Dendritic cell treated with granulocyte-macrophage colony-stimulating factor and Interleukin-4, amounts not matched to agents 40 ng/mL and 50 ng/mL, for 4 days (primary cell): ENCODE data around the gene FBLN1.
"Not testable (repeated sequence)": the region's sequence is repeated elsewhere in the genome, so short reads cannot be mapped to it uniquely, and the experiment has no call there.

Experiments
- H3K27ac Mint-ChIP-seq: one replicate; pipeline ENCODE4 v1.8.0; 2022; ENCODE audit warnings: mild to moderate bottlenecking, mixed read lengths
- H3K27me3 Mint-ChIP-seq: one replicate; pipeline ENCODE4 v1.8.0; 2022; ENCODE audit warnings: mild to moderate bottlenecking, mixed read lengths
- H3K36me3 Mint-ChIP-seq: one replicate; pipeline ENCODE4 v1.8.0; 2022; ENCODE audit warnings: low read depth, mixed read lengths
- H3K4me1 Mint-ChIP-seq: one replicate; pipeline ENCODE4 v1.8.0; 2022; ENCODE audit warnings: low read depth, mixed read lengths
- H3K4me3 Mint-ChIP-seq: one replicate; pipeline ENCODE4 v1.8.0; 2022; ENCODE audit warnings: mild to moderate bottlenecking, moderate library complexity, mixed read lengths
- H3K9me3 Mint-ChIP-seq: one replicate; pipeline ENCODE4 v1.8.0; 2022; ENCODE audit warnings: mixed read lengths
- intact Hi-C: fragments of 100-400 bp; cut with micrococcal nuclease; formaldehyde crosslinking; loops from one replicate; pipeline ENCODE4 v1.15.0; 2022

FBLN1 gene, protein sequence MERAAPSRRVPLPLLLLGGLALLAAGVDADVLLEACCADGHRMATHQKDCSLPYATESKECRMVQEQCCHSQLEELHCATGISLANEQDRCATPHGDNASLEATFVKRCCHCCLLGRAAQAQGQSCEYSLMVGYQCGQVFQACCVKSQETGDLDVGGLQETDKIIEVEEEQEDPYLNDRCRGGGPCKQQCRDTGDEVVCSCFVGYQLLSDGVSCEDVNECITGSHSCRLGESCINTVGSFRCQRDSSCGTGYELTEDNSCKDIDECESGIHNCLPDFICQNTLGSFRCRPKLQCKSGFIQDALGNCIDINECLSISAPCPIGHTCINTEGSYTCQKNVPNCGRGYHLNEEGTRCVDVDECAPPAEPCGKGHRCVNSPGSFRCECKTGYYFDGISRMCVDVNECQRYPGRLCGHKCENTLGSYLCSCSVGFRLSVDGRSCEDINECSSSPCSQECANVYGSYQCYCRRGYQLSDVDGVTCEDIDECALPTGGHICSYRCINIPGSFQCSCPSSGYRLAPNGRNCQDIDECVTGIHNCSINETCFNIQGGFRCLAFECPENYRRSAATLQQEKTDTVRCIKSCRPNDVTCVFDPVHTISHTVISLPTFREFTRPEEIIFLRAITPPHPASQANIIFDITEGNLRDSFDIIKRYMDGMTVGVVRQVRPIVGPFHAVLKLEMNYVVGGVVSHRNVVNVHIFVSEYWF

DNA sequence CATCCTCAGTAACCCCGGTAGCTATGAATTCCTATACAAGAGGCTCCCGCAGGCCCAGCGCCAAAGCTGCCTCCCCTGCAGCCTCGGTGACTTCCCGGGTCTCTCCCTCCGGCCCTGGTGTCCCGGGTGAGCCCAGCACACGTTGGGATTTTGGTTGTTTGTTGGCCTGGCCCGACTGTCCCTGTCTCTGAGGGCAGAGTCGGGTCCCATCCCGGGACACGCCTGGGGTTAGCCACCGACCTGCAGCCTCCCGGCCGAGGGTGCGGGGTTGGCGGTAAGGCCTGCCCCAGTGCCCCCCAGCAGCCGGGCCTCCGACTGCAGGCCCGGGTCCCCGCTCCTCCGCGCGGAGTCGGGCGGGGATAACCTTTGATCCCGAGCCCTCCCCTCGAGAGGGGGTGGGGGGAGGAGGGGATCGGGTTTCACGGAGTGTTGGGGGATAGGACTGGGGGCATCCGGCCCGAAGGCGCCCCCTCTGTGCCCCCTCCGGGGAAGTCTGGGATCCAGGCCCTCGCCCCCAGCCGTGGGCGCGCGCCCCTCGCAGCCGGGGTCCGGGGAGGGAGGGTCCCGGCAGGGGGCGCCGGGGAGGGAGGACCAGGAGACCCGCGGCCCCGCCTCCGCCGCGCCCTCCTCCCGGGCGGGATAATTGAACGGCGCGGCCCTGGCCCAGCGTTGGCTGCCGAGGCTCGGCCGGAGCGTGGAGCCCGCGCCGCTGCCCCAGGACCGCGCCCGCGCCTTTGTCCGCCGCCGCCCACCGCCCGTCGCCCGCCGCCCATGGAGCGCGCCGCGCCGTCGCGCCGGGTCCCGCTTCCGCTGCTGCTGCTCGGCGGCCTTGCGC, at the start of gene FBLN1:
FBLN1 (plus strand) TSS at position 669 of the 835 bp plus-strand sequence; CDS start at position 772, 103 bp downstream.
- Mint-ChIP-seq H3K4me3 (no peak within 1 kb of the TSS), H3K27me3 (peaks cover 72% of the 10 kb centered on the region), H3K36me3 (no peaks in the 10 kb centered on the region), H3K9me3 (no peaks in the 10 kb centered on the region), H3K4me1 (peaks cover 19% of the 10 kb centered on the region), H3K27ac (no peak within 1 kb of the TSS)
- intact Hi-C loops, result no loop called here

DNA sequence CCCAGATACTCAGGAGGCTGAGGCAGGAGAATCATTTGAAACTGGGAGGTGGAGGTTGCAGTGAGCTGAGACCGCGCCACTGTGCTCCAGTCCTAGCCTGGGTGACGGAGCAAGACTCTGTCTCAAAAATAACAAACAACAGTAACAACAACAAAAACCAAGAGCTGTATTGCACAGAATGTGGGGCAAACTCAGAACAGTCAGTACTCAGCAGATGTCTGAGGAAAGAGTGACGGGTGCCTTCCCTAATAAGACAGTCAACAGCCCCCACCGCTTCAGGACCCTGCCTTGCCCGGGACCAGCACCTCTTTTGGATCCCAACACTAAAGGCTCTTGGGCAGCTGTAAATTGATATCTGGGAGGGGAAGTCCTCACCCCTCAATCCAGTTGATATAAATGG, 48.9 kb upstream of the FBLN1 start:
- Mint-ChIP-seq H3K9me3 (no peaks in the 10 kb centered on the region), H3K36me3 (no peaks in the 10 kb centered on the region), H3K4me1 (no peaks in the 10 kb centered on the region), H3K27me3 (peaks cover 23% of the 10 kb centered on the region), H3K27ac (no peak overlapping the region), H3K4me3 (no peak overlapping the region)
- intact Hi-C loops, result no loop called here

DNA sequence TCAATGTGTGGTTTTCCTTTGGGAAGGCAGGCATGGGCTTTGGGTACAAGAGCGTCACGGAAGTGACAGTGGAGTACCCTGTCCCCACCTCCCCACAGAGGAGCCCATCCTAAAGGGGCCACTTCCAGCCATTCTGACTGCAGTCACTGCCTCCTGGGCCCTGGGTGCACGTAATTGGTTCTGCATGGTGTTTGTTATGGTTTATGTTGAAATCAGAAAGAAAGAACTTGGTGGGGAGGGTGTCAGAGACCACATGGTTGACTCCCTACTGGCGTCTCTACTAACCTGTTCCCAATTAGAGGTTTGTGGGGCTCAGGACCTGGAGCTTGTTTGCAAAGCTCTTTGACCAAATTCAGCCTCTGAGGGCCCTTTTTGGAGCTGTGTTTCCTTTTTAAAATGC, 48.4 kb upstream of the FBLN1 start:
- Mint-ChIP-seq H3K27ac (no peak overlapping the region), H3K4me1 (no peaks in the 10 kb centered on the region), H3K4me3 (no peak overlapping the region), H3K36me3 (no peaks in the 10 kb centered on the region), H3K9me3 (no peaks in the 10 kb centered on the region), H3K27me3 (peaks cover 23% of the 10 kb centered on the region)
- intact Hi-C loops, result no loop called here

DNA sequence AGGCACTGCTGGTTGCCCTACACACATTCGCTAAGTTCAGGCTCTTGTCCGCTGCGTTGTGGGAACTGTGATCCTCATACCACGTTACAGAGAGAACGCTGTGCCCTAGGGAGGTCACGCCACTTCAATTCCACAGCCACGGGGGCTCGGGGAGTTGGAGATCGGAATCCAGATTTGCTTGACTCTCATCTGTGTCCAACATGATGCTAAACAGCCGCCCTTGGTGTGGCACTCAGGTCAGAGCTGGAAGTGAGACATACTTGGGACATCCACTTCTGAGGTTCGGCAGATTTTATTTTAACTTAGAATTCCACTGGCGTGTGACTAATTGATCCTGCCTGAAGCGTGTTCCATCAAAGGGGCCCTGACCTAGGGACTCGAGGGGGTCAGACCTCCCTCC, 47.5 kb upstream of the FBLN1 start:
- no peaks in the 10 kb centered on the region for H3K9me3 Mint-ChIP-seq
- H3K4me3 Mint-ChIP-seq, result no peak overlapping the region
- peaks cover 22% of the 10 kb centered on the region for H3K27me3 Mint-ChIP-seq
- intact Hi-C loops, result no loop called here
- no peaks in the 10 kb centered on the region for H3K36me3 Mint-ChIP-seq
- no peaks in the 10 kb centered on the region for H3K4me1 Mint-ChIP-seq
- no peak overlapping the region for H3K27ac Mint-ChIP-seq

DNA sequence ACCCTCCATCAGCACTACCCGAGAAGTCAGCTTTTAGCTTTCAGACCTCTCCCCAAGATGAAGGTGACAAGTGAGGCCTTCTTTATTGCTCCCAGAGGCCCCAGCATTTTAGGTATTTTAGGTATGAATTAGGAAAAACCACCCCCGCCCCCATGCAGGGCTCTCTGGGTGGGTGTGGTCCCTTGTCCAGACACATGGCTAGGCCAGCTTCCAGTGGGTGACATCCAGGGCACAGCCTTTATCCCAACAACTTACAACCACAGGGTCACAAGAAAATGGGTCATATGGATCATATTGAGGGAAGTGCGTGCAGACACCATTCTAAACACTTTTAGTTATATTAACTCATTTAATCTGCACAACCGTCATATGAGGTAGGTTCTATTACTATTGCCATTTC, 47.1 kb upstream of the FBLN1 start:
- H3K36me3 Mint-ChIP-seq, result no peaks in the 10 kb centered on the region
- H3K9me3 Mint-ChIP-seq, result no peaks in the 10 kb centered on the region
- no peak overlapping the region for H3K27ac Mint-ChIP-seq
- no peaks in the 10 kb centered on the region for H3K4me1 Mint-ChIP-seq
- H3K27me3 Mint-ChIP-seq, result peaks cover 22% of the 10 kb centered on the region
- H3K4me3 Mint-ChIP-seq, result no peak overlapping the region
- intact Hi-C loops, result no loop called here

DNA sequence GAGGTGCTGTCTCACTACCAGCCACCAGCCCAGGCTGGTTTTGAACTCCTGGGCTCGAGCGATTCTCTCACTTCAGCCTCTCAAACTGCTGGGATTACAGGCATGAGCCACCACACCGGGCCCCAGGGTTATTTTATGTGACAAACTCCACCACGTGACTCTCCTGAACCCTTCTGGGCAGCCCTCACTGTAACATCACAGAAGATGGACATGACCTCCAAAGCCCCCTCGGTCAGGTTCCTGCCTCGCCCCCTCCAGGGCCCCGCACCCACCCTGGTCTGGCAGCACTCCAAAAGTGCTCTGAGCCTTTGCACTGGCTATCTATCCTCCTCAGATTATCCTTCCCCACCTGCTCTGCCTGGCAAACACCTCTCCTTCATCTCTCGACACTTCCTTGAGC, 45.9 kb upstream of the FBLN1 start:
- H3K27me3 Mint-ChIP-seq, result peaks cover 22% of the 10 kb centered on the region
- H3K36me3 Mint-ChIP-seq, result no peaks in the 10 kb centered on the region
- H3K4me3 Mint-ChIP-seq, result no peak overlapping the region
- intact Hi-C loops, result no loop called here
- H3K9me3 Mint-ChIP-seq, result no peaks in the 10 kb centered on the region
- H3K27ac Mint-ChIP-seq, result no peak overlapping the region
- H3K4me1 Mint-ChIP-seq, result no peaks in the 10 kb centered on the region

DNA sequence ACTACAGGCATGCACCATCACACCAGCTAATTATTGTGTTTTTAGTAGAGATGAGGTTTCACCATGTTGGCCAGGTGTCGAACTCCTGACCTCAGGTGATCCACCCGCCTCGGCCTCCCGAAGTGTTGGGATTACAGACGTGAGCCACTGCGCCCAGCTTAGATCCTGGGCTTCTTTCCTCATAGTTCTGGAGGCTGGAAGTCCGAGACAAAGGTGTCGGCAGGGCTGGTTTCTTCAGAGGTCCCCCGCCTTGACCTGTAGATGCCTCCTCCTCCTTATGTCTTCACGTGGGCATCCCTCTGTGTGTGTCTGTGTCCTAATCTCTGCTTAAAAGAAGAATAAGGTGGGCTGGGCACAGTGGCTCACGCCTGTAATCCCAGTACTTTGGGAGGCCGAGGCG, 44.2 kb upstream of the FBLN1 start:
- Mint-ChIP-seq H3K27me3 (peaks cover 12% of the 10 kb centered on the region), H3K4me1 (no peaks in the 10 kb centered on the region), H3K36me3 (no peaks in the 10 kb centered on the region), H3K4me3 (no peak overlapping the region), H3K9me3 (no peaks in the 10 kb centered on the region), H3K27ac (no peak overlapping the region)
- intact Hi-C loops, result no loop called here

DNA sequence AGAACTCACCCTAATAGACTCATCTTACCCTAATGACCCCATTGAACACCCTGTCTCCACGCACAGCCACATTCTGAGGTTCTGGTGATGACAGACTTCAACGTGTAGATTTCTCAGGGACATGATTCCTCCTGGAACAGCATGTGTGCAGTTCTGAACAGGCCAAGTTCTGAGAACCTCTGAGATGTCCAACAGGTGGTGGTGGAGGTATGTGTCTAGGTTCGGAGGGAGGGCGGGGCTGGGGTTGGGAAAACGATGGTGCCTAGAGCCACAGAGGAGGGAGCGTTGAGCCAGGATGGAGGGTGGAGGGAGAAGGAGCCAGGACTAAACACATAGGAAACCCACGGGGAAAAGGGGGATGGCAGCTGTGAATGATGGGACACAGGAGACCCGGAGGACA, 43.4 kb upstream of the FBLN1 start:
- no peaks in the 10 kb centered on the region for H3K36me3 Mint-ChIP-seq
- H3K27me3 Mint-ChIP-seq, result peaks cover 8% of the 10 kb centered on the region
- H3K4me3 Mint-ChIP-seq, result no peak overlapping the region
- no peaks in the 10 kb centered on the region for H3K4me1 Mint-ChIP-seq
- intact Hi-C loops, result no loop called here
- no peak overlapping the region for H3K27ac Mint-ChIP-seq
- no peaks in the 10 kb centered on the region for H3K9me3 Mint-ChIP-seq

DNA sequence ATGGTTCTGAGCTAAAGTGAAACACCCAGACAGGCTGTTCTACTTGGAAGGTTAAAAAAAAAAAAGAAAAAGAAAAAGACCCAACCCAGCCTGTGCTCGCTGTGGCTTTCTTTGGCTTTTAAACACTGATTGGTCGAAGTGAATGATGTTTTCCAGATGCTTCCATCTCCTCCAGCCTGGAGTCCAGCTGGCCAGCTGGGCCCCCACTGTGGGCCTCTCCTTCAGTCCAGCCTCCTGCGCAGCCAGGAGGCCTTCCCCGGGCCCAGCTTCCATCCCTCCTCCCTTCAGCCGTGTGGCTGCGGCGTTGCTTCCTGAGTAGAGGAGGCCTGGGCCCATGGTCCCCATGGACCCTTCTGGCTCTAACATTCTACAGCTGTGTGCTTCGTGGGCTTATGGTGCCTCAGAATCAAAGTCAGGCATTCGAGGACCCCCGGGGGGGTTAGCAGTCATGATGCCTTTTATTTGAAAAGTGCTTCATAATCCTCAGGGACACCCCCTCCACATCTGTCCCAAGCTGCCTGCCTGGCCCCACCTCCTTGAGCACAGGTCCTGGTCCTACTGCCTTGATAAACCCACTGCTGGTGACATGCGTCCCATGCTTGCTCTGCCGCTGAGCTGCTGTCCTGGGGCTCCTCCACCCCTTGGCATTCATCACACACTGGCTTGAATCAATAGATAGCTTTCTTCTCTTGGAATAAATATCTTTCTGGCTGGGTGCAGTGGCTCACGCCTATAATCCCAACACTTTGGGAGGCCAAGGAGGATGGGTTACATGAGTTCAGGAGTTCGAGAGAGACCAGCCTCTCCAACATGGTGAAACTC, 42.2 kb upstream of the FBLN1 start:
- Mint-ChIP-seq H3K9me3 (no peaks in the 10 kb centered on the region), H3K27me3 (peaks cover 9% of the 10 kb centered on the region), H3K4me3 (no peak overlapping the region), H3K36me3 (no peaks in the 10 kb centered on the region), H3K4me1 (no peaks in the 10 kb centered on the region), H3K27ac (no peak overlapping the region)
- intact Hi-C loops, result no loop called here

DNA sequence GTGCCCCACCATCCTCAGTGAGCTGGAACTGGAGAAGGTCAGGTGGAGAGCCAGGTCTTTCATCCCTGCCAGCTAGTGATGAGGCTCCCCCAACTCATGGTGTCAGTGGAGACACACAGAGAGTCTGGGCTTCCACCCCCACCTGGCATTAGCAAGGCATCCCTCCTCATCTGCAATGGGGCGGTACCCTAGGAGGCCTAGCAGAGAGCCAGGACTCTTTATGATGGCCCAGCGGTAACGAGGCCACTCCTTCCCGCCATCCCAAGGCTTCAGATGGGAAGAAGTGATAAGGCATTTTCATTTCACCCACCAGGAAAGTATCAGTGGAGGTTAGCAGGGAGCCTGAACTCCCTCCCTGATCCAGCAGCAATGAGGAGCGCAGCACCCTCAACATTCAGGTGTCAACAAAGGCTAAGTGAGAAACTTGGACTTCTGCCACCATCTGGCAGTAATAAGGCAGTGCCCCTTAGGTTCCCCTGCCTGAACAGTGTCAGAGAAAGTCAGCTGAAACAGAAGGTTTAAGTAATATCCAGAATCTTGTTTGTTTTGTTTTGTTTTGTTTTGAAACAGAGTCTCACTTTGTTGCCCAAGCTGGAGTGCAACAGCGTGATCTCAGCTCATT, 40.5 kb upstream of the FBLN1 start:
- Mint-ChIP-seq H3K4me3 (no peak overlapping the region), H3K27ac (no peak overlapping the region), H3K27me3 (peaks cover 12% of the 10 kb centered on the region), H3K4me1 (no peaks in the 10 kb centered on the region), H3K9me3 (no peaks in the 10 kb centered on the region), H3K36me3 (no peaks in the 10 kb centered on the region)
- intact Hi-C loops, result no loop called here

DNA sequence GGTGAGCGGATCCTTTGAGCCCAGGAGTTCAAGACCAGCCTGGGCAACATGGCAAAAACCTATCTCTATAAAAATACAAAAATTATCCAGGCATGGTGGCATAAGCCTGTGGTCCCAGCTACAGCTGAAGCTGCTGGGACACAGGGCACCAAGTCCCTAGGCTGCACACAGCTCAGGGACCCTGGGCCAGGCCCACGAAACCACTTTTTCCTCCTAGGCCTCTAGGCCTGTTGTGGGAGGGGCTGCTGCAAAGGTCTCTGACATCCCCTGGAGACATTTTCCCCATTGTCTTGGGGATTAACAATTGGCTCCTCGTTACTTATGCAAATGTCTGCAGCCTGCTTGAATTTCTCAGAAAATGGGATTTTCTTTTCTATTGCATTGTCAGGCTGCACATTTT, 39.0 kb upstream of the FBLN1 start:
- H3K27me3 Mint-ChIP-seq, result peaks cover 13% of the 10 kb centered on the region
- H3K9me3 Mint-ChIP-seq, H3K36me3 Mint-ChIP-seq: not testable (repeated sequence)

DNA sequence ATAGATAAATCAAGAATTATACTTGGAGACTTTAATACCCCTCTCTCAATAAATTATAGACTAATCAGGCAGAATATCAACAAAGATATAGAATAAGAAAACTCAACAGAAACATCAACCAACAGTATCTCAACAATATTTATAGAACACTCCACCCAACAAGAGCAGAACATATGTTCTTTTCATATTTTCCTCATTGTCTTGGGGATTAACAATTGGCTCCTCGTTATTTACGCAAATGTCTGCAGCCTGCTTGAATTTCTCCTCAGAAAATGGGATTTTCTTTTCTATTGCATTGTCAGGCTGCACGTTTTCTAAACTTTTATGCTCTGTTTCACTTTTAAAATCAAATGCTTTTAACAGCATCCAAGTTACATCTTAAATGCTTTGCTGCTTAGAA, 37.0 kb upstream of the FBLN1 start:
- H3K4me3 Mint-ChIP-seq, result no peak overlapping the region
- peaks cover 13% of the 10 kb centered on the region for H3K27me3 Mint-ChIP-seq
- H3K9me3 Mint-ChIP-seq, result no peaks in the 10 kb centered on the region
- intact Hi-C loops, result no loop called here
- H3K4me1 Mint-ChIP-seq, result no peaks in the 10 kb centered on the region
- H3K36me3 Mint-ChIP-seq, result no peaks in the 10 kb centered on the region
- no peak overlapping the region for H3K27ac Mint-ChIP-seq

More for the DNA sequence above, 39.0 kb upstream of the FBLN1 start:
- H3K4me3 Mint-ChIP-seq, intact Hi-C loops, H3K4me1 Mint-ChIP-seq, H3K27ac Mint-ChIP-seq: not testable (repeated sequence)

DNA sequence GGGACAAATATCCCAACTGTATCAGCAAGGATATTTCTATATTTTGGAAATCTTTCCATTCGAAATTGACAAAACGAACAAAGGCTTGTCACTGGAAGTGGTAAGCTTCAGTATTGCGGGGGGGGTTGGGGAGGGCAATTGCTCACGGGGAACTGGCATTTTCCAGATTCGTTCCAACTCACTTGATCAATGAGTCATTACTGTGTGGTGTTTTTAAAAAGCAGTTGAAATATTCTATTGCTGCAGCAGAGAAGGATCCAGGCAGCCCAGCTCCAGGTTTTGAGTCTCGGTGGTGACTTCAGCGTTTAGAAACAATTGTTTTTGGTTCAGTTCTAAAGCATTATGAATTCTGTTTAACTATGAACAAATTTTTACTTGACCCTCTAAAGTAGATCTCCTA, 33.8 kb upstream of the FBLN1 start:
- H3K27me3 Mint-ChIP-seq, result peaks cover 14% of the 10 kb centered on the region
- no peak overlapping the region for H3K27ac Mint-ChIP-seq
- intact Hi-C loops, result no loop called here
- H3K9me3 Mint-ChIP-seq, result no peaks in the 10 kb centered on the region
- no peak overlapping the region for H3K4me3 Mint-ChIP-seq
- H3K4me1 Mint-ChIP-seq, result no peaks in the 10 kb centered on the region
- no peaks in the 10 kb centered on the region for H3K36me3 Mint-ChIP-seq
